Skeletal muscle satellite cell (primary cell): Measurements from ENCODE around the gene ATAD3A.
"Not testable (repeated sequence)": the region's sequence is repeated elsewhere in the genome, so short reads cannot be mapped to it uniquely, and the experiment has no call there.

Experiments
- H3K27me3 ChIP-seq: 2 replicates; pipeline ENCODE4 v1.7.0; 2013; ENCODE audit warnings: low read length; ENCODE audit not compliant: control insufficient read depth, insufficient read depth
- H3K36me3 ChIP-seq: 2 replicates; pipeline ENCODE4 v1.7.0; 2013; ENCODE audit warnings: mild to moderate bottlenecking, control low read depth, low read length; ENCODE audit not compliant: insufficient read depth
- H3K4me1 ChIP-seq: 2 replicates; pipeline ENCODE4 v1.7.0; 2013; ENCODE audit warnings: low read length; ENCODE audit not compliant: control insufficient read depth, insufficient read depth
- H3K4me2 ChIP-seq: 2 replicates; pipeline ENCODE4 v1.7.0; 2013; ENCODE audit warnings: mild to moderate bottlenecking, low read length
- H3K4me3 ChIP-seq: 2 replicates; pipeline ENCODE4 v1.7.0; 2013; ENCODE audit warnings: low read length
- H3K9ac ChIP-seq: 2 replicates; pipeline ENCODE4 v1.7.0; 2013; ENCODE audit warnings: mild to moderate bottlenecking, low read depth, low read length, moderate library complexity
- H3K9me3 ChIP-seq: replicated peaks from 2 replicates; pipeline ENCODE4 v1.7.0; 2013; ENCODE audit warnings: mild to moderate bottlenecking, control low read depth, low read length

The ATAD3A gene

DNA sequence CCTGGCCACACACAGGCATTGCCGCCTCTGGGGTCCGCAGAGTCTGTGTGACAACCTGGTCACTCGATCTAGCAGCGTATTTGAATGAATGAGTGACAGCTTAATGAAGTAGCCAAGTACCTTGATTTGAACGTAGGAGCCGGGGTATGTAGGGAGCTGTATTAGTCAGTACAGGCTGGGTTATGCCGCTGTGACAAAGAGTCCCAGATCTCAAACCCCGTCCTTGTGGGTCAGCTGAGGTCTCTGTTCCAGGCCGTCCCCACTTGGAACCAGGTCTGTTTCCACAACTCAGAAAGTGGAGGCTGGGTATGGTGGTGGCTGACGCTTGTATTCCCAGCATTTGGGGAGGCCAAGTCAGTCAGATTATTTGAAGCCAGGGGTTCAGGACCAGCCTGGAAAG, 20.4 kb upstream of the ATAD3A start:
- Histone ChIP-seq H3K9me3 (peaks cover 4% of the 10 kb centered on the region), H3K27me3 (no peaks in the 10 kb centered on the region), H3K36me3 (peaks cover 64% of the 10 kb centered on the region), H3K4me2 (no peak overlapping the region), H3K4me3 (no peak overlapping the region), H3K4me1 (no peaks in the 10 kb centered on the region), H3K9ac (no peak overlapping the region)

DNA sequence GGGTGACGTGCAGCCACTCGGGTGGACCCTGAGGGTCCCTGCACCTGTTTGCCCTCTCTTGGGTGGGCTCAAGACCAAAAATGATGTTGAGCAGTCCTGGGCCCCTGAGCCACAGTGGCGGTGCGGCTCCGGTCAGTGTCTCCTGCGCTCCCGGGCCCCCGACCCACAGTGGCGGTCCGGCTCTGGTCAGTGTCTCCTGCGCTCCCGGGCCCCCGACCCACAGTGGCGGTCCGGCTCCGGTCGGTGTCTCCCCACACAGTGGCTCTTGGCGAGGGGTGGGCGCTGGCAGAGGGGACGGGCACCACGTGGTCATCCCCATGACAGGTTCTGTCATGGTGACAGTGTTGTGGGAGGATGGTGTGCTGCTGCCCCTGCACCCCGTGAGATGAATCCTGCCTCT, 17.7 kb upstream of the ATAD3A start:
- H3K4me1 ChIP-seq, H3K27me3 ChIP-seq, H3K4me3 ChIP-seq, H3K9ac ChIP-seq, H3K9me3 ChIP-seq, H3K4me2 ChIP-seq: not testable (repeated sequence)
- peaks cover 47% of the 10 kb centered on the region for H3K36me3 ChIP-seq

GRCh38 chr1:1495461-1495975, 16.4 kb upstream of the ATAD3A start:
- H3K36me3 ChIP-seq = peaks cover 37% of the 10 kb centered on the region
- H3K4me1 ChIP-seq, H3K9me3 ChIP-seq, H3K9ac ChIP-seq, H3K27me3 ChIP-seq, H3K4me3 ChIP-seq, H3K4me2 ChIP-seq: not testable (repeated sequence)

GRCh38 chr1:1504777-1505365, 7.1 kb upstream of the ATAD3A start:
- Histone ChIP-seq H3K4me2 (peak overlapping the region; percentile 59), H3K9ac (peak overlapping the region; percentile 55)
- not testable (repeated sequence) for H3K9me3 ChIP-seq, H3K27me3 ChIP-seq, H3K36me3 ChIP-seq, H3K4me1 ChIP-seq, H3K4me3 ChIP-seq

GRCh38 chr1:1505366-1505798, 6.6 kb upstream of the ATAD3A start:
- H3K9ac ChIP-seq = peak overlapping the region; percentile 55
- not testable (repeated sequence) for H3K36me3 ChIP-seq, H3K4me1 ChIP-seq, H3K27me3 ChIP-seq, H3K4me3 ChIP-seq, H3K9me3 ChIP-seq
- peak overlapping the region; percentile 59 for H3K4me2 ChIP-seq

- H3K4me2 ChIP-seq = peak overlapping the region; percentile 59
- not testable (repeated sequence) for H3K4me1 ChIP-seq, H3K9me3 ChIP-seq, H3K36me3 ChIP-seq, H3K4me3 ChIP-seq, H3K27me3 ChIP-seq
- H3K9ac ChIP-seq = peak overlapping the region; percentile 54
Measured at GRCh38 chr1:1505801-1506200, 6.2 kb upstream of the ATAD3A start.

DNA sequence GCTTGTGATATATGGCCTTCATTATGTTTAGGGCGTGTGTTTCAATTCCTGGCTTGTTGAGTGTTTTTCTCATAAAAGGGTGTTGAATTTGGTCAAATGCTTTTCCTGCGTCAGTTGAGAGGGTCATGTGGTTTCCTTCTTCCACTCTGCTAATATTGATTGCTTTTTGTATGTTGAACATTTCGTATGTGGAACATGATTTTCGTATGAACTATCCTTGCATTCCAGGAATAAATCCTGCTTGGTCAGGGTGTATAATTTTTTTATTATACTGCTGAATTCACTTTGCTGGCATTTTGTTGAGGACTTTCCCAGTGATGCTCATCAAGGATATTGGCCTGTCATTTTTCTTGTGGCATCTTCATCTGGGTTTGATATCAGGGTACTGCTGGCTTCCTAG, 4.7 kb upstream of the ATAD3A start:
- H3K9ac ChIP-seq = no peak overlapping the region
- peaks cover 12% of the 10 kb centered on the region for H3K4me1 ChIP-seq
- no peak overlapping the region for H3K4me2 ChIP-seq
- H3K27me3 ChIP-seq = no peaks in the 10 kb centered on the region
- H3K36me3 ChIP-seq = no peaks in the 10 kb centered on the region
- no peak overlapping the region for H3K4me3 ChIP-seq
- no peaks in the 10 kb centered on the region for H3K9me3 ChIP-seq

DNA sequence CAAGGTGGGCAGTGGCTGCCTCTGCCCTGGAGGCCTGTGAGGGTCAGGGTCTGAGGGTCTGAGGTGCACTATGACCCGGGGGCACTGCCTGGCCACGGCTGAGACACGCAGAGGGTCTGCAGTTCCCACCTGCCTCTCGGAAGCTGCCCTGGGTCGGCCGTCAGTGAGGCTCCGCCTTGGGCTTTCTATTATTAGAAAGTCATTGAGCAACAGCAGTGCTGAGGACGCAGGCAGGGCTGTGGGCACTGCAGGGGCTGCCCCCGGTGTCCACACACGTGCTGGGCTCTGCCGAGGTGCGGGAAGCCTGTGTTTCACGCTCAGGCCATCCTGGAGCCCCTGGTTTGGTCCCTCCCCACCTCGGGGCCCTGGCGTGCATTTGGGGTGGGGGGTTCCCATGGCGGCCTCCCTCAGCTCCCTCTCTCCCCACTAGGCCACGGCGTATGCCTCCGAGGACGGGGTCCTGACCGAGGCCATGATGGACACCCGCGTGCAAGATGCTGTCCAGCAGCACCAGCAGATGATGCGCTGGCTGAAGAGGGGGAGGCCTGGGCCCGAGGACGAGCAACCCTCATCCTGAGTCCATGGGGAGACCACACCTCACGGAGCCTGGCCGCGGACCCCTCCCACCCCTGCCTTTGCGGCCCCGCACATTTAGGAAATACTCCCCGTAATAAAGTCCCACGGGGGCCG, 3.0 kb upstream of the ATAD3A start:
- not testable (repeated sequence) for H3K9ac ChIP-seq, H3K9me3 ChIP-seq, H3K4me3 ChIP-seq, H3K36me3 ChIP-seq, H3K27me3 ChIP-seq, H3K4me2 ChIP-seq
- H3K4me1 ChIP-seq = peaks cover 12% of the 10 kb centered on the region

DNA sequence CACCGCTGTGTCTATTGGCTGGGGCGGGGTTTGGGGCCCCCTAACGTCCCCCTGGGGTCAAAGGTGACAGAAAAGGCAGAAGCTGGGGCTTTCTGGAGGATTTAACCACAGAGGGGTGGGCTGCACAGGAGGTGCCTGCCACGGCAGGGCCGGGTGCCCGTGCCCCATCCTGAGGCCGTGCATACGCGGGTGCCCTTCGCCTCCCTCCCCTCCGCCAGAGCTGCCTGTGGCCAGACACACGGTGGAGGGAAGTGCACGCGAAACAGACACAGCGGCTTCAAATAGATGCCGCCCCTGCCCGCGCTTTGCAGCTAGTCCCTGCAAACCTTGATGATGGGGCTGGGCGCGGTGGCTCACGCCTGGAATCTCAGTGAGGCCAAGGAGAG, 2.5 kb upstream of the ATAD3A start:
- H3K9ac ChIP-seq, H3K9me3 ChIP-seq, H3K36me3 ChIP-seq, H3K4me3 ChIP-seq, H3K27me3 ChIP-seq, H3K4me2 ChIP-seq: not testable (repeated sequence)
- peaks cover 12% of the 10 kb centered on the region for H3K4me1 ChIP-seq

DNA sequence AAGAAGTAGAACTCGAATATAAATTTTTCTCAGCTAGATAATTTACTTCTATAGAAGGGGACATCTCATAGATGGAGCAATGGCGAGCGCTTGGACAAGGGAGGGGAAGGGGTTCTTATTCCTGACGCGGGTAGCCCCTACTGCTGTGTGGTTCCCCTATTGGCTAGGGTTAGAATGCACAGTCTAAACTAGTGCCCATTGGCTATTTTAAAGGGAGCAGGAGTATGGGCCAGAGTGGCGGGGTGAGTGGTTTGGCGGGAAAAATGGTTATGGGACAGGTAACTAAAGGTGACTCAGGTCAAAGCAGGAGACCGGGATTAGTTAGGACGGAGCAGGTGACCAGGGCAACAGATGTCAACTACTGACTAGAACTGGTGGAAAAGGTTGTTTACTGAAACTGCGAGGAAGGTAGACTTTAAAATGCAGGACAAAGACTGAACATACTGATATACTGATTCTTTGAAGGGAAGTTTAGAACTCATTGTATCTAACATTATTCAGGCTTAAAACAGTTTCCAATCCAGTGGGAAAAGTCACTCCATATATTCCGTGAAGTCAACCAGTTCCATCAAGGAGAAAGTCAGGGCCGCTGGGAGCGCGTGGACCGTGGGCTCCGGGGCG, 940 bp upstream of the ATAD3A start:
- no peaks in the 10 kb centered on the region for H3K27me3 ChIP-seq

GRCh38 chr1:1512425-1512824, 463 bp downstream of the ATAD3A start:
- peak overlapping the region; percentile 91 for H3K9ac ChIP-seq
- H3K9me3 ChIP-seq, H3K27me3 ChIP-seq, H3K36me3 ChIP-seq, H3K4me1 ChIP-seq: not testable (repeated sequence)
- H3K4me3 ChIP-seq = peak overlapping the region; percentile 86
- peak overlapping the region; percentile 77 for H3K4me2 ChIP-seq

More for the DNA sequence above, 940 bp upstream of the ATAD3A start:
- Histone ChIP-seq H3K4me2 (peak overlapping the region; percentile 88), H3K36me3 (peaks cover 9% of the 10 kb centered on the region), H3K4me1 (peaks cover 8% of the 10 kb centered on the region), H3K9me3 (no peaks in the 10 kb centered on the region), H3K4me3 (peak overlapping the region; percentile 86), H3K9ac (peak overlapping the region; percentile 91)

DNA sequence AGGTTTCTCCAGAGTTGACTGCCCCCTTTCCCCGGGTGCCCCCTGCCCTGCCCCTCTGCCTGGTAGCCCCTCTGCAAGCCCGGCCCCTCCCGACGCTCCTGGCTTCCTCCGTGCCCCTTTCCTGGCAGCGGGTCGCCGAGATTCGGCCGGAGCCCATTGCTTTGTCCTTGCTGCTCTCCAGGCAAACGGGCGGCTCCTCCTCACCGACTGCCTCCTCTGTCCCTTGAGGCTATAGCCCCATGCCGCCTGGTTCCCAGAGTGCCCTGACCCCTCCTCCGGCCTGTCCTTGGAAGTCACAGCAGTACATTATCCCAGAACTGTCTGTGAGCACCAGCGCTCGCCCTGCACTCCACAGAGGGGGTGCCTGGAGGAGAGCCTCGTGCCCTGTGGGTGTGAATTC, 1.7 kb downstream of the ATAD3A start:
- Histone ChIP-seq H3K36me3 (peaks cover 14% of the 10 kb centered on the region), H3K4me2 (peak overlapping the region; percentile 65), H3K4me3 (peak overlapping the region; percentile 34)
- not testable (repeated sequence) for H3K27me3 ChIP-seq, H3K9ac ChIP-seq, H3K4me1 ChIP-seq, H3K9me3 ChIP-seq
